ENCODE results near the gene MRPL10.

MRPL10 gene

GRCh38 chr17:47864791-47865216 is 33.5 kb upstream of the MRPL10 start:
- H3K9me3 ChIP-seq (ENCODE audit: control insufficient read depth, insufficient read depth, low read depth, low read length) = no peaks in the 10 kb centered on the region
- TF ChIP-seq ZNF114 (tag by site-specific recombination; IDR thresholded peaks at IDR 0.05) (no peak), ZNF449 (tag by site-specific recombination; IDR thresholded peaks at IDR 0.05) (no peak), ZNF48 (tag by site-specific recombination; IDR thresholded peaks at IDR 0.05) (no peak), ZNF521 (tag by site-specific recombination; IDR thresholded peaks at IDR 0.05) (no peak), REPIN1 (tag by site-specific recombination; IDR thresholded peaks at IDR 0.05; ENCODE audit: low read depth) (no peak), ZNF391 (tag by site-specific recombination; IDR thresholded peaks at IDR 0.05; ENCODE audit: borderline replicate concordance, low read depth) (no peak), PRDM1 (tag by site-specific recombination; IDR thresholded peaks at IDR 0.05) (peak; percentile 67)
- H3K4me3 ChIP-seq (ENCODE audit: low read depth, low read length) = no peak overlapping the region
- ChIA-PET CTCF (interaction anchor here (0.6 to 2.0 kb wide), 9 partner anchors 10 to 29 kb away, joined by 3 to 6 read pairs (median 5); partner anchors contain the start of gene SCRN2), POLR2A (interaction anchor here (0.8 to 1.3 kb wide), 2 partner anchors 15 to 33 kb away, joined by 3 read pairs; partner anchors contain the start of genes LRRC46 and MRPL10)
- no peaks in the 10 kb centered on the region for H3K36me3 ChIP-seq (ENCODE audit: control insufficient read depth in 2 of 2, insufficient read depth in 1 of 2, low read length in 2 of 2)
- no peak overlapping the region for H3K27ac ChIP-seq (ENCODE audit: extremely low read depth, low read depth, low read length)
- no peaks in the 10 kb centered on the region; the same call in 1 of the 2 replicates for H3K4me1 ChIP-seq (ENCODE audit: control insufficient read depth, insufficient read depth, low read length)

DNA sequence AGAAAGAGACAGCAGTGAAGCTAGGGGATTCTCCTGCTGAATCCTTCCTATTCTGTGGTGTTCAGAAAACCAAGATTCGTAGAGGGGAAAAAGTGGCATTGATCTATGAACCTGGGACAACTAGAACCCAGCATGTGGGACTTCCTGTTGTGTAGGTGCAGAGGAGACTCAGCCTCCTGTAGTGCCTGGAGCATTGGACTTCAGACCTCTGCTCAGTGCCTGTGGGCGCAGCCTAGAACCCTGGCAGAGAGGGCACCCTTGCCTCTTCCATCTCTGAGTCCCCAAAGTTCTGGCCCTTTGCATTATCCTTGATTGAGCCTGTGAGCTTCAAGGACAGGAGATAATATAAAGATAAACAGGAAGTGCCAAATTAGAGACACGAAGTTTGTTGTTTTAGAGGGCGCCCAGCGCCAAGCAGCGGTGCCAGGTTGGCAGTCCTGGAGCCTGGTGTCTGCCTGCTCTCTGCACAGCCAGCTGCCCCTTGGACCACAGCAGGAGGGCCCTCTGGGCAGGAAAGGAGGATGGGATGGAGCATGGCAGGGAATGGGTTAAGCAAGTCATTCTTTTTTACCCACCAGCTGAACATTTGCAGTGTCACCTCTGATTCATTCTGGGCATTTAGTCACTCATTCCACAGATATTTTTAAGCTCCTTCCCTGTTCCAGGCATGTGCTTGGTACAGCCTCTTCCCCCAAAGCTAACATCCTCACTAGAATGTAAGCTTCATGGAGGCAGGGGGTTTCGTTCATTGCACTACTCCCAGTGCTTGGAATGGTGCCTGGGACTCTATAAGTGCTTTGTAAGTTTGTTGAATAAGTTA is 31.5 kb upstream of the MRPL10 start:
- POLR2A ChIA-PET = interaction anchor here (0.6 to 1.5 kb wide), 6 partner anchors 15 to 238 kb away, joined by 3 to 4 read pairs (median 3); partner anchors contain the start of genes CBX1, KPNB1, LRRC46 and MRPL10
- Histone ChIP-seq H3K4me3 (ENCODE audit: low read depth, low read length) (no peak overlapping the region), H3K9me3 (ENCODE audit: control insufficient read depth, insufficient read depth, low read depth, low read length) (no peaks in the 10 kb centered on the region), H3K27ac (ENCODE audit: extremely low read depth, low read depth, low read length) (no peak overlapping the region), H3K4me1 (ENCODE audit: control insufficient read depth, insufficient read depth, low read length) (no peaks in the 10 kb centered on the region; the same call in 1 of the 2 replicates), H3K36me3 (ENCODE audit: control insufficient read depth in 2 of 2, insufficient read depth in 1 of 2, low read length in 2 of 2) (no peaks in the 10 kb centered on the region)
- TF ChIP-seq OVOL3 (tag by site-specific recombination; IDR thresholded peaks at IDR 0.05) = no peak
- TF ChIP-seq ZNF624 (tag by site-specific recombination; IDR thresholded peaks at IDR 0.05) = no peak
- TF ChIP-seq ZNF629 (tag by site-specific recombination; IDR thresholded peaks at IDR 0.05) = no peak
- TF ChIP-seq, protein P1, sequence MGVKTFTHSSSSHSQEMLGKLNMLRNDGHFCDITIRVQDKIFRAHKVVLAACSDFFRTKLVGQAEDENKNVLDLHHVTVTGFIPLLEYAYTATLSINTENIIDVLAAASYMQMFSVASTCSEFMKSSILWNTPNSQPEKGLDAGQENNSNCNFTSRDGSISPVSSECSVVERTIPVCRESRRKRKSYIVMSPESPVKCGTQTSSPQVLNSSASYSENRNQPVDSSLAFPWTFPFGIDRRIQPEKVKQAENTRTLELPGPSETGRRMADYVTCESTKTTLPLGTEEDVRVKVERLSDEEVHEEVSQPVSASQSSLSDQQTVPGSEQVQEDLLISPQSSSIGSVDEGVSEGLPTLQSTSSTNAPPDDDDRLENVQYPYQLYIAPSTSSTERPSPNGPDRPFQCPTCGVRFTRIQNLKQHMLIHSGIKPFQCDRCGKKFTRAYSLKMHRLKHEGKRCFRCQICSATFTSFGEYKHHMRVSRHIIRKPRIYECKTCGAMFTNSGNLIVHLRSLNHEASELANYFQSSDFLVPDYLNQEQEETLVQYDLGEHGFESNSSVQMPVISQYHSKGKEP (tag by site-specific recombination; IDR thresholded peaks at IDR 0.05) = no peak
- no peak for TF ChIP-seq HOXA7 (CRISPR knock-in tag; IDR thresholded peaks at IDR 0.05; ENCODE audit: borderline replicate concordance)
- TF ChIP-seq ZNF335 (tag by site-specific recombination; conservative IDR thresholded peaks at IDR 0.05) = no peak
- TF ChIP-seq ZNF560 (tag by site-specific recombination; IDR thresholded peaks at IDR 0.05; ENCODE audit: borderline replicate concordance) = no peak
- TF ChIP-seq ZNF324 (tag by site-specific recombination; IDR thresholded peaks at IDR 0.05) = no peak
- no peak for TF ChIP-seq ZNF391 (tag by site-specific recombination; IDR thresholded peaks at IDR 0.05; ENCODE audit: borderline replicate concordance, low read depth)
- TF ChIP-seq ZIC2 (tag by site-specific recombination; IDR thresholded peaks at IDR 0.05) = peak; percentile 62
- peak; percentile 22; the same call in 1 of the 2 replicates for TF ChIP-seq PRDM10 (tag by site-specific recombination; IDR thresholded peaks at IDR 0.05)
- TF ChIP-seq ZXDB (tag by site-specific recombination; IDR thresholded peaks at IDR 0.05) = no peak
- TF ChIP-seq ZNF121 (tag by site-specific recombination; IDR thresholded peaks at IDR 0.05) = no peak
- TF ChIP-seq, protein P2, sequence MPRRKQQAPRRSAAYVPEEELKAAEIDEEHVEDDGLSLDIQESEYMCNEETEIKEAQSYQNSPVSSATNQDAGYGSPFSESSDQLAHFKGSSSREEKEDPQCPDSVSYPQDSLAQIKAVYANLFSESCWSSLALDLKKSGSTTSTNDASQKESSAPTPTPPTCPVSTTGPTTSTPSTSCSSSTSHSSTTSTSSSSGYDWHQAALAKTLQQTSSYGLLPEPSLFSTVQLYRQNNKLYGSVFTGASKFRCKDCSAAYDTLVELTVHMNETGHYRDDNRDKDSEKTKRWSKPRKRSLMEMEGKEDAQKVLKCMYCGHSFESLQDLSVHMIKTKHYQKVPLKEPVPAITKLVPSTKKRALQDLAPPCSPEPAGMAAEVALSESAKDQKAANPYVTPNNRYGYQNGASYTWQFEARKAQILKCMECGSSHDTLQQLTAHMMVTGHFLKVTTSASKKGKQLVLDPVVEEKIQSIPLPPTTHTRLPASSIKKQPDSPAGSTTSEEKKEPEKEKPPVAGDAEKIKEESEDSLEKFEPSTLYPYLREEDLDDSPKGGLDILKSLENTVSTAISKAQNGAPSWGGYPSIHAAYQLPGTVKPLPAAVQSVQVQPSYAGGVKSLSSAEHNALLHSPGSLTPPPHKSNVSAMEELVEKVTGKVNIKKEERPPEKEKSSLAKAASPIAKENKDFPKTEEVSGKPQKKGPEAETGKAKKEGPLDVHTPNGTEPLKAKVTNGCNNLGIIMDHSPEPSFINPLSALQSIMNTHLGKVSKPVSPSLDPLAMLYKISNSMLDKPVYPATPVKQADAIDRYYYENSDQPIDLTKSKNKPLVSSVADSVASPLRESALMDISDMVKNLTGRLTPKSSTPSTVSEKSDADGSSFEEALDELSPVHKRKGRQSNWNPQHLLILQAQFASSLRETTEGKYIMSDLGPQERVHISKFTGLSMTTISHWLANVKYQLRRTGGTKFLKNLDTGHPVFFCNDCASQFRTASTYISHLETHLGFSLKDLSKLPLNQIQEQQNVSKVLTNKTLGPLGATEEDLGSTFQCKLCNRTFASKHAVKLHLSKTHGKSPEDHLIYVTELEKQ (tag by site-specific recombination; IDR thresholded peaks at IDR 0.05; ENCODE audit: borderline replicate concordance) = no peak
- CTCF ChIA-PET = interaction anchor here (0.9 to 1.8 kb wide), 3 partner anchors 9 to 121 kb away, joined by 3 to 6 read pairs (median 4); no protein-coding TSS in a partner anchor

Measured in HEK293 (cell line).